BLaER1 (cell line): Measurements from ENCODE around the gene KRT80.
A peak's percentile ranks its signal among the peaks of the same experiment; 100 is the strongest.

Experiments used
- H3K27ac ChIP-seq: shearing (Covaris generic); formaldehyde crosslinking; 2 replicates; pipeline ENCODE4 v1.8.1; 2022
- H3K27me3 ChIP-seq: shearing (Covaris generic); formaldehyde crosslinking; 2 replicates; pipeline ENCODE4 v1.8.1; 2022
- H3K36me3 ChIP-seq: shearing (Covaris generic); formaldehyde crosslinking; 2 replicates; pipeline ENCODE4 v1.8.1; 2022
- H3K4me1 ChIP-seq: shearing (Covaris generic); formaldehyde crosslinking; 2 replicates; pipeline ENCODE4 v1.8.1; 2022
- H3K4me2 ChIP-seq: shearing (Covaris generic); formaldehyde crosslinking; 2 replicates; pipeline ENCODE4 v1.8.1; 2022
- H3K4me3 ChIP-seq: shearing (Covaris generic); formaldehyde crosslinking; 2 replicates; pipeline ENCODE4 v1.8.1; 2022
- H3K9ac ChIP-seq: shearing (Covaris generic); formaldehyde crosslinking; 2 replicates; pipeline ENCODE4 v1.8.1; 2022
- H3K9me3 ChIP-seq: shearing (Covaris generic); formaldehyde crosslinking; 2 replicates; pipeline ENCODE4 v1.8.1; 2022
- H4K20me1 ChIP-seq: shearing (Covaris generic); formaldehyde crosslinking; 2 replicates; pipeline ENCODE4 v1.8.1; 2022
- Cebpa-rat ChIP-seq: shearing (Covaris generic); IDR thresholded peaks from 2 replicates; pipeline ENCODE4 v1.8.1; 2022

KRT80 gene

GRCh38 chr12:52199294-52199919 lies 7.6 kb upstream of the KRT80 start:
- no peaks in the 10 kb centered on the region for H3K9me3 ChIP-seq
- peaks cover 71% of the 10 kb centered on the region for H3K4me1 ChIP-seq
- H3K4me2 ChIP-seq, result peak overlapping the region; percentile 70
- TF ChIP-seq Cebpa-rat, result no peak
- H3K27ac ChIP-seq, result peak overlapping the region; percentile 63
- H4K20me1 ChIP-seq, result no peaks in the 10 kb centered on the region
- H3K4me3 ChIP-seq, result no peak overlapping the region
- H3K9ac ChIP-seq, result no peak overlapping the region; the same call in 1 of the 2 replicates
- H3K36me3 ChIP-seq, result no peaks in the 10 kb centered on the region
- no peaks in the 10 kb centered on the region for H3K27me3 ChIP-seq

- no peak for TF ChIP-seq Cebpa-rat
- H3K27me3 ChIP-seq, result no peaks in the 10 kb centered on the region
- H3K27ac ChIP-seq, result peak overlapping the region; percentile 63
- H3K4me3 ChIP-seq, result no peak overlapping the region
- peak overlapping the region; percentile 70 for H3K4me2 ChIP-seq
- H3K9ac ChIP-seq, result peak overlapping the region; percentile 22; the same call in 1 of the 2 replicates
- no peaks in the 10 kb centered on the region for H3K9me3 ChIP-seq
- no peaks in the 10 kb centered on the region for H3K36me3 ChIP-seq
- no peaks in the 10 kb centered on the region for H4K20me1 ChIP-seq
- peaks cover 71% of the 10 kb centered on the region for H3K4me1 ChIP-seq
Observed at GRCh38 chr12:52198454-52199215, 6.8 kb upstream of the KRT80 start.

- no peak for TF ChIP-seq Cebpa-rat
- Histone ChIP-seq H3K4me2 (peak overlapping the region; percentile 70), H3K27ac (peak overlapping the region; percentile 63; the same call in 1 of the 2 replicates), H3K27me3 (no peaks in the 10 kb centered on the region), H4K20me1 (no peaks in the 10 kb centered on the region), H3K36me3 (no peaks in the 10 kb centered on the region), H3K4me3 (no peak overlapping the region), H3K9ac (no peak overlapping the region), H3K4me1 (peaks cover 71% of the 10 kb centered on the region), H3K9me3 (no peaks in the 10 kb centered on the region)
Observed at GRCh38 chr12:52197371-52198231, 5.8 kb upstream of the KRT80 start.

GRCh38 chr12:52195065-52195730 lies 3.4 kb upstream of the KRT80 start:
- H3K27ac ChIP-seq, result peak overlapping the region; percentile 43; the same call in 1 of the 2 replicates
- peak overlapping the region; percentile 72; the same call in 1 of the 2 replicates for H3K4me2 ChIP-seq

GRCh38 chr12:52193991-52194390 lies 2.2 kb upstream of the KRT80 start:
- H3K9ac ChIP-seq, result no peak overlapping the region; the same call in 1 of the 2 replicates
- no peaks in the 10 kb centered on the region for H4K20me1 ChIP-seq
- H3K4me2 ChIP-seq, result peak overlapping the region; percentile 72
- no peaks in the 10 kb centered on the region for H3K9me3 ChIP-seq
- TF ChIP-seq Cebpa-rat, result no peak
- no peaks in the 10 kb centered on the region for H3K27me3 ChIP-seq
- H3K4me3 ChIP-seq, result no peak overlapping the region
- peak overlapping the region; percentile 43; the same call in 1 of the 2 replicates for H3K27ac ChIP-seq
- no peaks in the 10 kb centered on the region for H3K36me3 ChIP-seq
- peaks cover 79% of the 10 kb centered on the region for H3K4me1 ChIP-seq

More at GRCh38 chr12:52195065-52195730, 3.4 kb upstream of the KRT80 start:
- TF ChIP-seq Cebpa-rat, result no peak
- Histone ChIP-seq H4K20me1 (no peaks in the 10 kb centered on the region), H3K4me3 (no peak overlapping the region), H3K9me3 (no peaks in the 10 kb centered on the region), H3K27me3 (no peaks in the 10 kb centered on the region), H3K4me1 (peaks cover 75% of the 10 kb centered on the region), H3K9ac (no peak overlapping the region), H3K36me3 (no peaks in the 10 kb centered on the region)

GRCh38 chr12:52193532-52193931 lies 1.7 kb upstream of the KRT80 start:
- Histone ChIP-seq H3K36me3 (no peaks in the 10 kb centered on the region), H3K9ac (no peak overlapping the region; the same call in 1 of the 2 replicates), H3K9me3 (no peaks in the 10 kb centered on the region), H3K4me2 (peak overlapping the region; percentile 72), H3K27ac (peak overlapping the region; percentile 43), H4K20me1 (no peaks in the 10 kb centered on the region), H3K4me3 (no peak overlapping the region), H3K4me1 (peaks cover 79% of the 10 kb centered on the region), H3K27me3 (no peaks in the 10 kb centered on the region)
- no peak for TF ChIP-seq Cebpa-rat

GRCh38 chr12:52190860-52191729 lies 719 bp downstream of the KRT80 start:
- H3K27ac ChIP-seq, result peak overlapping the region; percentile 62
- H3K4me2 ChIP-seq, result peak overlapping the region; percentile 72
- peaks cover 76% of the 10 kb centered on the region for H3K4me1 ChIP-seq

GRCh38 chr12:52189376-52190174 lies 2.2 kb downstream of the KRT80 start:
- Histone ChIP-seq H3K9me3 (no peaks in the 10 kb centered on the region), H3K36me3 (no peaks in the 10 kb centered on the region), H3K9ac (no peak overlapping the region; the same call in 1 of the 2 replicates), H3K4me3 (no peak overlapping the region), H3K27me3 (no peaks in the 10 kb centered on the region), H3K27ac (peak overlapping the region; percentile 41; the same call in 1 of the 2 replicates), H4K20me1 (no peaks in the 10 kb centered on the region), H3K4me2 (peak overlapping the region; percentile 64), H3K4me1 (peaks cover 77% of the 10 kb centered on the region)
- TF ChIP-seq Cebpa-rat, result no peak

More at GRCh38 chr12:52190860-52191729, 719 bp downstream of the KRT80 start:
- no peaks in the 10 kb centered on the region for H3K36me3 ChIP-seq
- no peak overlapping the region for H3K4me3 ChIP-seq
- no peak for TF ChIP-seq Cebpa-rat
- H3K27me3 ChIP-seq, result no peaks in the 10 kb centered on the region
- H3K9me3 ChIP-seq, result no peaks in the 10 kb centered on the region
- H3K9ac ChIP-seq, result peak overlapping the region; percentile 15; the same call in 1 of the 2 replicates
- H4K20me1 ChIP-seq, result no peaks in the 10 kb centered on the region
